ENCODE measurements around the gene MCU.

DNA sequence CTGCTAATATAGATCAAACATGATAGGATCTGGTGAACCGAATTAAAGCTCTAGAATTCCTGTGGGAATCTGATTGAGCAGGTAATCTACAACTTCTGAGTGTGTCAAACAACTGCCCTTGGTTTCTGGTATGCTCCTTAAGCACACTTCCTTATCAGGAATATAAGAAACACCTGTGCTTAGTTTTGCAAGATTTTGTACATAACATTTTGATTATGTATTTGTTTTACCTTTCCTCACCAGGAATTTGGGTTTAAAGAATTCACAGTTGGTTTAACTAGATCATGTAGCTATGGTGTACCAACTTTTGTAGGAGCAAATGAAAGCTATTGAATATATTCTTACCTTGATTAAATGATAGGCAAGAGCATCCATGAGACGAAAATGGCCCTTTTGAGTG is 40.6 kb downstream of the MCU start:
- TF ChIP-seq, protein P1, sequence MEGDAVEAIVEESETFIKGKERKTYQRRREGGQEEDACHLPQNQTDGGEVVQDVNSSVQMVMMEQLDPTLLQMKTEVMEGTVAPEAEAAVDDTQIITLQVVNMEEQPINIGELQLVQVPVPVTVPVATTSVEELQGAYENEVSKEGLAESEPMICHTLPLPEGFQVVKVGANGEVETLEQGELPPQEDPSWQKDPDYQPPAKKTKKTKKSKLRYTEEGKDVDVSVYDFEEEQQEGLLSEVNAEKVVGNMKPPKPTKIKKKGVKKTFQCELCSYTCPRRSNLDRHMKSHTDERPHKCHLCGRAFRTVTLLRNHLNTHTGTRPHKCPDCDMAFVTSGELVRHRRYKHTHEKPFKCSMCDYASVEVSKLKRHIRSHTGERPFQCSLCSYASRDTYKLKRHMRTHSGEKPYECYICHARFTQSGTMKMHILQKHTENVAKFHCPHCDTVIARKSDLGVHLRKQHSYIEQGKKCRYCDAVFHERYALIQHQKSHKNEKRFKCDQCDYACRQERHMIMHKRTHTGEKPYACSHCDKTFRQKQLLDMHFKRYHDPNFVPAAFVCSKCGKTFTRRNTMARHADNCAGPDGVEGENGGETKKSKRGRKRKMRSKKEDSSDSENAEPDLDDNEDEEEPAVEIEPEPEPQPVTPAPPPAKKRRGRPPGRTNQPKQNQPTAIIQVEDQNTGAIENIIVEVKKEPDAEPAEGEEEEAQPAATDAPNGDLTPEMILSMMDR (IDR thresholded peaks at IDR 0.05) = no peak
- no peak for TF ChIP-seq POLR2A (IDR thresholded peaks at IDR 0.05)

All from testis (tissue), 2 donors.